ENCODE measurements around the gene MDC1. TPM values are rescaled to one million over a fixed set of nuclear protein-coding genes. Genes with fewer than 3 reads are reported as not detected.

The MDC1 gene
- total RNA-seq, 1 experiment from 2014 or later: 66.6 TPM

DNA sequence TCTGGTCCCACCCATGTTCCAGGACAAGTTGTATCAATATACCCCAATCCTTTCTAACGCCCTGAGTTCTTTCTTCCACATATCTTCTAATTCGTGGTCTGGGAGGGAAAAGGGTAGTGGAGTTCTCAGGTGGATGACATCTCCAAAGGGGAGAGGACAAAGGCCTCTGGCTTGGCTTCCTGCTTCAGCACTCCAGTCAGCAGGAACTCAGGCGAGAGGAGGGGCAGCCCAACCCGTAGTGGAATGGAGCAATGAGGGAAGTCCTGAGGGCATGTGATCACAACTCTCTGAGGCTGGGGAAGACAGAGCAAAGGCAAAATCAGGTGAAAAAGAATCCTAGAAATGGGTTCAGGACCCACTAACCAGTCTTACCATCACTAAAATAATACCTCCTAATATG is 16.7 kb downstream of the MDC1 start:
- H3K27me3 Mint-ChIP-seq (ENCODE audit: unreplicated experiment): no peaks in the 10 kb centered on the region
- TF ChIP-seq, protein P1, sequence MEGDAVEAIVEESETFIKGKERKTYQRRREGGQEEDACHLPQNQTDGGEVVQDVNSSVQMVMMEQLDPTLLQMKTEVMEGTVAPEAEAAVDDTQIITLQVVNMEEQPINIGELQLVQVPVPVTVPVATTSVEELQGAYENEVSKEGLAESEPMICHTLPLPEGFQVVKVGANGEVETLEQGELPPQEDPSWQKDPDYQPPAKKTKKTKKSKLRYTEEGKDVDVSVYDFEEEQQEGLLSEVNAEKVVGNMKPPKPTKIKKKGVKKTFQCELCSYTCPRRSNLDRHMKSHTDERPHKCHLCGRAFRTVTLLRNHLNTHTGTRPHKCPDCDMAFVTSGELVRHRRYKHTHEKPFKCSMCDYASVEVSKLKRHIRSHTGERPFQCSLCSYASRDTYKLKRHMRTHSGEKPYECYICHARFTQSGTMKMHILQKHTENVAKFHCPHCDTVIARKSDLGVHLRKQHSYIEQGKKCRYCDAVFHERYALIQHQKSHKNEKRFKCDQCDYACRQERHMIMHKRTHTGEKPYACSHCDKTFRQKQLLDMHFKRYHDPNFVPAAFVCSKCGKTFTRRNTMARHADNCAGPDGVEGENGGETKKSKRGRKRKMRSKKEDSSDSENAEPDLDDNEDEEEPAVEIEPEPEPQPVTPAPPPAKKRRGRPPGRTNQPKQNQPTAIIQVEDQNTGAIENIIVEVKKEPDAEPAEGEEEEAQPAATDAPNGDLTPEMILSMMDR (IDR thresholded peaks at IDR 0.05; ENCODE audit: unreplicated experiment): no peak
- no TSS peak for BruUV-seq (replicated peaks)
- peaks cover 36% of the 10 kb centered on the region for H3K36me3 Mint-ChIP-seq (ENCODE audit: insufficient read depth, unreplicated experiment)
- CTCF ChIA-PET: no interaction called here
- H3K4me3 Mint-ChIP-seq (ENCODE audit: low read depth, unreplicated experiment): no peak overlapping the region
- H3K4me1 Mint-ChIP-seq (ENCODE audit: low read depth, unreplicated experiment): peaks cover 1% of the 10 kb centered on the region
- intact Hi-C loops (cut with micrococcal nuclease; ENCODE audit: unreplicated experiment): no loop called here
- H3K9me3 Mint-ChIP-seq (ENCODE audit: low read depth, unreplicated experiment): no peaks in the 10 kb centered on the region
- H3K27ac Mint-ChIP-seq (ENCODE audit: unreplicated experiment): no peak overlapping the region
- DNase-seq: no peak

DNA sequence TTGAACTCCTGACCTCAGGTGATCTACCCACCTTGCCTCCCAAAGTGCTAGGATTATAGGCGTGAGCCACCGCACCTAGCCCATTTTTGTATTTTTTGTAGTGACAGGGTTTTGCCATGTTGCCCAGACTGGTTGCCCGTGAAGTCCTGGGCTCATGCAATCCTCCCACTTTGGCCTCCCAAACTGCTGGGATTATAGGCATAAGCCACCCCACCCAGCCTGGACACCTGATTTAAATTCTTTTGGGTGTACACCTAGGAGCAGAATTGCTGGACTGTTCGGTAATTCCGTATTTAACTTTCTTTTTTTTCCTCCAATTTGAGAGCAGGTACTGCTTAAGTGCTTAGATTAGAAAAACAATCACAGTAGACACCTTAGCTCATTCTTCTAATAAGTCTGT is 20.6 kb downstream of the MDC1 start:
- TF ChIP-seq, protein P1 (IDR thresholded peaks at IDR 0.05; ENCODE audit: unreplicated experiment): no peak
- Mint-ChIP-seq H3K4me3 (ENCODE audit: low read depth, unreplicated experiment) (no peak overlapping the region), H3K27ac (ENCODE audit: unreplicated experiment) (no peak overlapping the region), H3K9me3 (ENCODE audit: low read depth, unreplicated experiment) (no peaks in the 10 kb centered on the region), H3K36me3 (ENCODE audit: insufficient read depth, unreplicated experiment) (peaks cover 14% of the 10 kb centered on the region), H3K4me1 (ENCODE audit: low read depth, unreplicated experiment) (peaks cover 21% of the 10 kb centered on the region), H3K27me3 (ENCODE audit: unreplicated experiment) (no peaks in the 10 kb centered on the region)
- no peak for DNase-seq
- intact Hi-C loops (cut with micrococcal nuclease; ENCODE audit: unreplicated experiment): no loop called here
- BruUV-seq (replicated peaks): no TSS peak
- CTCF ChIA-PET: interaction anchor here (2.0 kb wide), 1 partner anchor 21 kb away, joined by 14 read pairs; the partner anchor contains the start of gene MDC1

DNA sequence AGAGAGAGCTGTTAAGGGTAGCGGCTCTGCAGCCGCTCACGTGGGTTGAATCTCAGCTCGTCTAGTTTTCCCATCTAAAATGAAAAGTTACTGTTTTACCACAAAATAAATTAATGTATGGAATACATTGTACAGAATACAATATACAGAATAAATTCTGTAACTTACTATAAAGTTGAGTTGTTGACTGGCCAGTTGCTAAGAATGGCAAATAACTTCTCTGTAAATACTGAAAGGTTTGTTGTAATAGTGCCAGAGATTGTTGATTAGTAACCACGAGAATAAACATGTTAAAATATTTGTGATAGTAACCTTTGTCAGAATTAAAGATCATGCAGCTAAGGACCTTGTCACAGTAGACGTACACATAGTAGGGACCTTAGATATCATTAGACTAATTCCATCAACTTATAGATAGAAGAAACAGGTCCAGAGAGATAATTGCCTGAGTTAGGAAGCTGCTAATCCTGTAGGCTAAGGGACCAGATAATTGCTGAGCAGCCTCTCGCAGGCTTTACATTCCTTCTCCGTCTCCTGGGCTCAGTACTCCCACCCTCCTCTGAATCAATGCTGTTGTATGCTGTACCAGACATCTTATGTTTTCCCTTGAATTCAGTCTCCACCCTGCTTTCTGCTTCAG is 25.8 kb downstream of the MDC1 start:
- no peaks in the 10 kb centered on the region for H3K27me3 Mint-ChIP-seq (ENCODE audit: unreplicated experiment)
- CTCF ChIA-PET: interaction anchor here (0.6 to 2.4 kb wide), 4 partner anchors 9 to 120 kb away, joined by 3 to 12 read pairs (median 6); partner anchors contain the start of gene MDC1
- TF ChIP-seq, protein P1 (IDR thresholded peaks at IDR 0.05; ENCODE audit: unreplicated experiment): no peak
- H3K9me3 Mint-ChIP-seq (ENCODE audit: low read depth, unreplicated experiment): no peaks in the 10 kb centered on the region
- no peak for DNase-seq
- peaks cover 60% of the 10 kb centered on the region for H3K4me1 Mint-ChIP-seq (ENCODE audit: low read depth, unreplicated experiment)
- peak overlapping the region; percentile 74 for H3K4me3 Mint-ChIP-seq (ENCODE audit: low read depth, unreplicated experiment)
- peaks cover 46% of the 10 kb centered on the region for H3K36me3 Mint-ChIP-seq (ENCODE audit: insufficient read depth, unreplicated experiment)
- intact Hi-C loops (cut with micrococcal nuclease; ENCODE audit: unreplicated experiment): loop anchor here (1.0 kb wide), 1 partner anchor 27 kb away; no protein-coding TSS in a partner anchor
- BruUV-seq (replicated peaks): no TSS peak
- peak overlapping the region; percentile 38 for H3K27ac Mint-ChIP-seq (ENCODE audit: unreplicated experiment)

DNA sequence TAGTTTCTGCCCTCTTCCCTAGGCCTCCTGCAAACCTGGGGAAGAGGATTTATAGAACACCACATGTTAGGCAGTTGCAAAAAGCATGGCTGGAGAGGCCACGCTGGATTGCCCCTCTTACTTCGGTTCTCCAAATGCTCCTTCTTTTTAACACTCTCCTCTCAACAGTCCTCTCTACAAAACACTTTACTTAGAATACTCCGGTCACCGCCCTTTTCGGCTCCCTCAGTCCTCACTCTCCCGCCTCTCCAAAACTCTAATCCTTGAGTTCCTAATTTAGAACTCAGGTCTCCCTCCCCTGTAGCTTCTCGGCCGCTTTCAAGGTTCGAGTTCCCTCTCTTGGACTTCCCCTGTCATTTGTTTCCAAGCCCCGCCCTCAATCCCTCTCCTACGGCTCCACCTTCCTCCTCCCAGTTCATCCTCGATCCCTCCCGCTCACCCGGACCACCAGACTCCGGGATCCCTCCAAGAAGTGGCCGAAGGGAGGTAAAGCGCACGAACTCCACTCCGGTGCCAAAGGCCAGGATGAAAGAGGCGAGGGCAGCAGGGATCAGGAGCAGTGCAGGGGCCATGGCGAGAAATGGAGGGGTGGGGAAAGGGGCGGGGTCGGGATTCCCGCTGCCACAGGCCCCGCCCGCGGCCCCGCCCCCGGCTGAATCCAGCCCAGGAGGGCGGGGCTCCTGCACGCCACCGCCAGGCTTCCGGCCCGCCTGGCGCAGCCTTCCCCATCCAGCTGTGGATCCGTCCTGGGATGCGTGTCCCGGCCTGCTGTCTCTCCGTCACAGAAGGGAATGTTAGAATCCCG is 26.5 kb downstream of the MDC1 start, which contains the start of gene NRM:
TSS of gene NRM (minus strand) at position 582 of the 805 bp plus-strand sequence. CDS start at position 572, 10 bp downstream.
- peak; percentile 93 for DNase-seq
- H3K4me1 Mint-ChIP-seq (ENCODE audit: low read depth, unreplicated experiment): peaks cover 67% of the 10 kb centered on the region
- CTCF ChIA-PET: interaction anchor here (1.0 to 2.4 kb wide), 4 partner anchors 8 to 31 kb away, joined by 3 to 12 read pairs (median 6); partner anchors contain the start of gene MDC1
- H3K9me3 Mint-ChIP-seq (ENCODE audit: low read depth, unreplicated experiment): no peaks in the 10 kb centered on the region
- no TSS peak for BruUV-seq (replicated peaks)
- H3K4me3 Mint-ChIP-seq (ENCODE audit: low read depth, unreplicated experiment): peak within 1 kb of the TSS; percentile 74
- no peaks in the 10 kb centered on the region for H3K27me3 Mint-ChIP-seq (ENCODE audit: unreplicated experiment)
- peak within 1 kb of the TSS; percentile 38 for H3K27ac Mint-ChIP-seq (ENCODE audit: unreplicated experiment)
- intact Hi-C loops (cut with micrococcal nuclease; ENCODE audit: unreplicated experiment): loop anchor here (1.0 kb wide), 1 partner anchor 28 kb away; no protein-coding TSS in a partner anchor
- TF ChIP-seq, protein P1 (IDR thresholded peaks at IDR 0.05; ENCODE audit: unreplicated experiment): no peak
- peaks cover 53% of the 10 kb centered on the region for H3K36me3 Mint-ChIP-seq (ENCODE audit: insufficient read depth, unreplicated experiment)
